ENCODE data around the gene MSLN.

- no peak for TF ChIP-seq PRPF4 (IDR thresholded peaks at IDR 0.05; ENCODE audit: low read depth, low read length, poor library complexity, severe bottlenecking)
- TF ChIP-seq EZH2 (conservative IDR thresholded peaks at IDR 0.05; ENCODE audit: low read depth, low read length): no peak
- TF ChIP-seq MIER3 (CRISPR knock-in tag; IDR thresholded peaks at IDR 0.05; ENCODE audit: borderline replicate concordance): no peak
- no peak for TF ChIP-seq RFX1 (IDR thresholded peaks at IDR 0.05)
- TF ChIP-seq TAF1 (CRISPR knock-in tag; IDR thresholded peaks at IDR 0.05): no peak
- no peak for TF ChIP-seq ZMYM2 (CRISPR knock-in tag; IDR thresholded peaks at IDR 0.05)
- no peak for TF ChIP-seq SNAPC4 (CRISPR knock-in tag; IDR thresholded peaks at IDR 0.05)
- TF ChIP-seq, protein P1, sequence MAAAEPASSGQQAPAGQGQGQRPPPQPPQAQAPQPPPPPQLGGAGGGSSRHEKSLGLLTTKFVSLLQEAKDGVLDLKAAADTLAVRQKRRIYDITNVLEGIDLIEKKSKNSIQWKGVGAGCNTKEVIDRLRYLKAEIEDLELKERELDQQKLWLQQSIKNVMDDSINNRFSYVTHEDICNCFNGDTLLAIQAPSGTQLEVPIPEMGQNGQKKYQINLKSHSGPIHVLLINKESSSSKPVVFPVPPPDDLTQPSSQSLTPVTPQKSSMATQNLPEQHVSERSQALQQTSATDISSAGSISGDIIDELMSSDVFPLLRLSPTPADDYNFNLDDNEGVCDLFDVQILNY (CRISPR knock-in tag; conservative IDR thresholded peaks at IDR 0.05): no peak
- TF ChIP-seq, protein P2, sequence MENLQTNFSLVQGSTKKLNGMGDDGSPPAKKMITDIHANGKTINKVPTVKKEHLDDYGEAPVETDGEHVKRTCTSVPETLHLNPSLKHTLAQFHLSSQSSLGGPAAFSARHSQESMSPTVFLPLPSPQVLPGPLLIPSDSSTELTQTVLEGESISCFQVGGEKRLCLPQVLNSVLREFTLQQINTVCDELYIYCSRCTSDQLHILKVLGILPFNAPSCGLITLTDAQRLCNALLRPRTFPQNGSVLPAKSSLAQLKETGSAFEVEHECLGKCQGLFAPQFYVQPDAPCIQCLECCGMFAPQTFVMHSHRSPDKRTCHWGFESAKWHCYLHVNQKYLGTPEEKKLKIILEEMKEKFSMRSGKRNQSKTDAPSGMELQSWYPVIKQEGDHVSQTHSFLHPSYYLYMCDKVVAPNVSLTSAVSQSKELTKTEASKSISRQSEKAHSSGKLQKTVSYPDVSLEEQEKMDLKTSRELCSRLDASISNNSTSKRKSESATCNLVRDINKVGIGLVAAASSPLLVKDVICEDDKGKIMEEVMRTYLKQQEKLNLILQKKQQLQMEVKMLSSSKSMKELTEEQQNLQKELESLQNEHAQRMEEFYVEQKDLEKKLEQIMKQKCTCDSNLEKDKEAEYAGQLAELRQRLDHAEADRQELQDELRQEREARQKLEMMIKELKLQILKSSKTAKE (CRISPR knock-in tag; IDR thresholded peaks at IDR 0.05; ENCODE audit: borderline replicate concordance): no peak
- TF ChIP-seq JDP2 (CRISPR knock-in tag; IDR thresholded peaks at IDR 0.05; ENCODE audit: borderline replicate concordance): no peak
- TF ChIP-seq MXI1 (IDR thresholded peaks at IDR 0.05; ENCODE audit: borderline replicate concordance, low read depth, low read length): no peak
- TF ChIP-seq ZNF234 (CRISPR knock-in tag; conservative IDR thresholded peaks at IDR 0.05): no peak
- TF ChIP-seq, protein P3, sequence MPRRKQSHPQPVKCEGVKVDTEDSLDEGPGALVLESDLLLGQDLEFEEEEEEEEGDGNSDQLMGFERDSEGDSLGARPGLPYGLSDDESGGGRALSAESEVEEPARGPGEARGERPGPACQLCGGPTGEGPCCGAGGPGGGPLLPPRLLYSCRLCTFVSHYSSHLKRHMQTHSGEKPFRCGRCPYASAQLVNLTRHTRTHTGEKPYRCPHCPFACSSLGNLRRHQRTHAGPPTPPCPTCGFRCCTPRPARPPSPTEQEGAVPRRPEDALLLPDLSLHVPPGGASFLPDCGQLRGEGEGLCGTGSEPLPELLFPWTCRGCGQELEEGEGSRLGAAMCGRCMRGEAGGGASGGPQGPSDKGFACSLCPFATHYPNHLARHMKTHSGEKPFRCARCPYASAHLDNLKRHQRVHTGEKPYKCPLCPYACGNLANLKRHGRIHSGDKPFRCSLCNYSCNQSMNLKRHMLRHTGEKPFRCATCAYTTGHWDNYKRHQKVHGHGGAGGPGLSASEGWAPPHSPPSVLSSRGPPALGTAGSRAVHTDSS (CRISPR knock-in tag; conservative IDR thresholded peaks at IDR 0.05): no peak
- no peak for TF ChIP-seq ZNF33A (CRISPR knock-in tag; IDR thresholded peaks at IDR 0.05; ENCODE audit: borderline replicate concordance)
Observed at GRCh38 chr16:752007-752312, 8.6 kb upstream of the MSLN start.

All from HepG2 (cell line).